Measurements from ENCODE around the gene ACTL10.

GRCh38 chr20:33650111-33650752 lies 16.5 kb upstream of the ACTL10 start:
- TF ChIP-seq POLR2AphosphoS5 (IDR thresholded peaks at IDR 0.05; ENCODE audit: low read depth, low read length) = no peak; the same call in 1 of the 2 replicates
- no peak for TF ChIP-seq TBL1XR1 (IDR thresholded peaks at IDR 0.05; ENCODE audit: borderline replicate concordance, low read length, partially characterized antibody)
- TF ChIP-seq ZNF230 (CRISPR knock-in tag; IDR thresholded peaks at IDR 0.05) = no peak
- TF ChIP-seq, protein P1, sequence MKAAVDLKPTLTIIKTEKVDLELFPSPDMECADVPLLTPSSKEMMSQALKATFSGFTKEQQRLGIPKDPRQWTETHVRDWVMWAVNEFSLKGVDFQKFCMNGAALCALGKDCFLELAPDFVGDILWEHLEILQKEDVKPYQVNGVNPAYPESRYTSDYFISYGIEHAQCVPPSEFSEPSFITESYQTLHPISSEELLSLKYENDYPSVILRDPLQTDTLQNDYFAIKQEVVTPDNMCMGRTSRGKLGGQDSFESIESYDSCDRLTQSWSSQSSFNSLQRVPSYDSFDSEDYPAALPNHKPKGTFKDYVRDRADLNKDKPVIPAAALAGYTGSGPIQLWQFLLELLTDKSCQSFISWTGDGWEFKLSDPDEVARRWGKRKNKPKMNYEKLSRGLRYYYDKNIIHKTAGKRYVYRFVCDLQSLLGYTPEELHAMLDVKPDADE (CRISPR knock-in tag; IDR thresholded peaks at IDR 0.05) = no peak
- no peak for TF ChIP-seq CHD4 (IDR thresholded peaks at IDR 0.05; ENCODE audit: borderline replicate concordance, low read length)
- no peak for TF ChIP-seq ZNF282 (IDR thresholded peaks at IDR 0.05; ENCODE audit: partially characterized antibody)
